ENCODE measurements around the gene ATP2B1.

DNA sequence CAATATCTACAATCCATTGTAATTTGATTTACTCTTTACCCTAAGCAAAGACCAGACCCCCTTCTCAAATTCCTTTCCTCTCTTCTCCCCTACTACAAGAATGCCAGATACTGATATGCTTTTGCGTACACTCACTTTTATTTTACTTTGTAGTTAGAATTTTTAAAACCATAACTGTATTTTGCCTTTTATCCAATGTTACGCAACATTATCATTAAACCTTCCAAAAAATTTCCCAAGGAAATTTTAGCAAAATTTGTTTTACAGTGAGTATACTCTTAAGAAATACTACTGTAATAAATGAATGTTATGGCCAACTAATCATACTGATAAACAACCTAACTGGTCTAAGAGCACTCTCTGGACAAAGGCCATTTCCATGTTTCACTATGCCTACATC is 22.3 kb downstream of the ATP2B1 start:
- TF ChIP-seq, protein P1, sequence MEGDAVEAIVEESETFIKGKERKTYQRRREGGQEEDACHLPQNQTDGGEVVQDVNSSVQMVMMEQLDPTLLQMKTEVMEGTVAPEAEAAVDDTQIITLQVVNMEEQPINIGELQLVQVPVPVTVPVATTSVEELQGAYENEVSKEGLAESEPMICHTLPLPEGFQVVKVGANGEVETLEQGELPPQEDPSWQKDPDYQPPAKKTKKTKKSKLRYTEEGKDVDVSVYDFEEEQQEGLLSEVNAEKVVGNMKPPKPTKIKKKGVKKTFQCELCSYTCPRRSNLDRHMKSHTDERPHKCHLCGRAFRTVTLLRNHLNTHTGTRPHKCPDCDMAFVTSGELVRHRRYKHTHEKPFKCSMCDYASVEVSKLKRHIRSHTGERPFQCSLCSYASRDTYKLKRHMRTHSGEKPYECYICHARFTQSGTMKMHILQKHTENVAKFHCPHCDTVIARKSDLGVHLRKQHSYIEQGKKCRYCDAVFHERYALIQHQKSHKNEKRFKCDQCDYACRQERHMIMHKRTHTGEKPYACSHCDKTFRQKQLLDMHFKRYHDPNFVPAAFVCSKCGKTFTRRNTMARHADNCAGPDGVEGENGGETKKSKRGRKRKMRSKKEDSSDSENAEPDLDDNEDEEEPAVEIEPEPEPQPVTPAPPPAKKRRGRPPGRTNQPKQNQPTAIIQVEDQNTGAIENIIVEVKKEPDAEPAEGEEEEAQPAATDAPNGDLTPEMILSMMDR (IDR thresholded peaks at IDR 0.05), result no peak
- TF ChIP-seq ZFX (IDR thresholded peaks at IDR 0.05; ENCODE audit: borderline replicate concordance), result no peak
